HEK293 (cell line): ENCODE results near the gene CSNK1A1.

Source experiments
- EGR2 ChIP-seq: fragments of 450-650 bp; formaldehyde crosslinking; IDR thresholded peaks from 2 replicates; pipeline ENCODE4 v1.5.1; 2016; ENCODE audit warnings: low read depth, missing biosample characterization, missing genetic modification characterization
- GFI1B ChIP-seq: fragments of 450-650 bp; formaldehyde crosslinking; IDR thresholded peaks from 2 replicates; pipeline ENCODE4 v1.5.1; 2016; ENCODE audit warnings: missing biosample characterization, missing genetic modification characterization
- HIC1 ChIP-seq: fragments of 450-650 bp; formaldehyde crosslinking; IDR thresholded peaks from 2 replicates; pipeline ENCODE4 v1.5.1; 2016; ENCODE audit warnings: missing biosample characterization, missing genetic modification characterization
- IKZF3 ChIP-seq: fragments of 450-650 bp; IDR thresholded peaks from 2 replicates; pipeline ENCODE4 v1.5.0; 2018; ENCODE audit warnings: missing biosample characterization, mild to moderate bottlenecking, missing genetic modification characterization, moderate library complexity
- KLF16 ChIP-seq: fragments of 450-650 bp; formaldehyde crosslinking; IDR thresholded peaks from 2 replicates; pipeline ENCODE4 v1.5.1; 2017; ENCODE audit warnings: missing biosample characterization, missing genetic modification characterization
- KLF9 ChIP-seq: fragments of 450-650 bp; formaldehyde crosslinking; IDR thresholded peaks from 2 replicates; pipeline ENCODE4 v1.5.1; 2016; ENCODE audit warnings: missing biosample characterization, missing genetic modification characterization, low read depth
- OSR2 ChIP-seq: fragments of 450-650 bp; formaldehyde crosslinking; IDR thresholded peaks from 2 replicates; pipeline ENCODE4 v1.5.1; 2016; ENCODE audit warnings: missing biosample characterization, missing genetic modification characterization
- PRDM6 ChIP-seq: fragments of 450-650 bp; formaldehyde crosslinking; IDR thresholded peaks from 2 replicates; pipeline ENCODE4 v1.5.1; 2017; ENCODE audit warnings: missing biosample characterization, missing genetic modification characterization
- SP7 ChIP-seq: fragments of 450-650 bp; formaldehyde crosslinking; IDR thresholded peaks from 2 replicates; pipeline ENCODE4 v1.5.1; 2016; ENCODE audit warnings: missing biosample characterization, missing genetic modification characterization
- TCF7L2 ChIP-seq: IDR thresholded peaks from 2 replicates; pipeline ENCODE4 v1.6.1; 2011; ENCODE audit warnings: low read depth, mild to moderate bottlenecking, inconsistent platforms, low read length, moderate library complexity, borderline replicate concordance
- ZBTB44 ChIP-seq: fragments of 450-650 bp; IDR thresholded peaks from 2 replicates; pipeline ENCODE4 v1.5.1; 2018; ENCODE audit warnings: missing biosample characterization, mild to moderate bottlenecking, missing genetic modification characterization
- ZBTB7A ChIP-seq: fragments of 450-650 bp; formaldehyde crosslinking; IDR thresholded peaks from 2 replicates; pipeline ENCODE4 v1.5.1; 2016; ENCODE audit warnings: low read depth, missing biosample characterization, missing genetic modification characterization
- ZNF114 ChIP-seq: fragments of 450-650 bp; formaldehyde crosslinking; IDR thresholded peaks from 2 replicates; pipeline ENCODE4 v1.5.0; 2017; ENCODE audit warnings: missing biosample characterization, missing genetic modification characterization
- ZNF169 ChIP-seq: fragments of 450-650 bp; formaldehyde crosslinking; IDR thresholded peaks from 2 replicates; pipeline ENCODE4 v1.5.1; 2016; ENCODE audit warnings: missing biosample characterization, missing genetic modification characterization
- ZNF184 ChIP-seq: fragments of 450-650 bp; IDR thresholded peaks from 2 replicates; pipeline ENCODE4 v1.5.1; 2018; ENCODE audit warnings: missing biosample characterization, mild to moderate bottlenecking, missing genetic modification characterization
- ZNF24 ChIP-seq: fragments of 450-650 bp; formaldehyde crosslinking; IDR thresholded peaks from 2 replicates; pipeline ENCODE4 v1.5.1; 2016; ENCODE audit warnings: missing biosample characterization, missing genetic modification characterization
- ZNF274 ChIP-seq, 2 experiments: fragments of 200-500 bp in 1 of 2; fragments of 450-650 bp in 1 of 2; sonication (Bioruptor generic) in 1 of 2; formaldehyde crosslinking in 1 of 2; IDR thresholded peaks; 2 replicates each; pipeline versions ENCODE4 v1.5.1 to v1.6.1; 2014 to 2016; ENCODE audit warnings: borderline replicate concordance in 1 of 2, inconsistent platforms in 1 of 2, low read length in 1 of 2, missing biosample characterization in 1 of 2, missing genetic modification characterization in 1 of 2
- ZNF341 ChIP-seq: fragments of 450-650 bp; formaldehyde crosslinking; IDR thresholded peaks from 2 replicates; pipeline ENCODE4; 2016; ENCODE audit warnings: low read depth, missing biosample characterization, missing genetic modification characterization
- ZNF37A ChIP-seq: fragments of 450-650 bp; IDR thresholded peaks from 2 replicates; pipeline ENCODE4 v1.5.1; 2018; ENCODE audit warnings: missing biosample characterization, missing genetic modification characterization
- ZNF391 ChIP-seq: fragments of 450-650 bp; formaldehyde crosslinking; IDR thresholded peaks from 2 replicates; pipeline ENCODE4 v1.5.1; 2016; ENCODE audit warnings: low read depth, missing biosample characterization, missing genetic modification characterization, borderline replicate concordance
- ZNF473 ChIP-seq: fragments of 450-650 bp; formaldehyde crosslinking; IDR thresholded peaks from 2 replicates; pipeline ENCODE4 v1.5.1; 2017; ENCODE audit warnings: missing biosample characterization, missing genetic modification characterization
- ZNF510 ChIP-seq: fragments of 450-650 bp; formaldehyde crosslinking; IDR thresholded peaks from 2 replicates; pipeline ENCODE4 v1.5.1; 2018; ENCODE audit warnings: mild to moderate bottlenecking, missing genetic modification characterization, missing biosample characterization; ENCODE audit not compliant: insufficient replicate concordance
- ZNF518A ChIP-seq: fragments of 450-650 bp; formaldehyde crosslinking; conservative IDR thresholded peaks from 2 replicates; pipeline ENCODE4 v1.5.1; 2016; ENCODE audit warnings: low read depth, missing biosample characterization, missing genetic modification characterization
- ZNF558 ChIP-seq: fragments of 450-650 bp; formaldehyde crosslinking; IDR thresholded peaks from 2 replicates; pipeline ENCODE4 v1.5.1; 2016; ENCODE audit warnings: missing biosample characterization, missing genetic modification characterization
- ZNF600 ChIP-seq: fragments of 450-650 bp; formaldehyde crosslinking; IDR thresholded peaks from 2 replicates; pipeline ENCODE4 v1.5.1; 2016; ENCODE audit warnings: missing biosample characterization, missing genetic modification characterization
- ZNF623 ChIP-seq: fragments of 450-650 bp; formaldehyde crosslinking; IDR thresholded peaks from 2 replicates; pipeline ENCODE4 v1.5.1; 2016; ENCODE audit warnings: missing biosample characterization, missing genetic modification characterization
- ZNF629 ChIP-seq: fragments of 450-650 bp; formaldehyde crosslinking; IDR thresholded peaks from 2 replicates; pipeline ENCODE4 v1.5.1; 2017; ENCODE audit warnings: missing biosample characterization, missing genetic modification characterization
- ZNF692 ChIP-seq: fragments of 450-650 bp; formaldehyde crosslinking; IDR thresholded peaks from 2 replicates; pipeline ENCODE4 v1.5.1; 2016; ENCODE audit warnings: missing biosample characterization, missing genetic modification characterization
- ZNF76 ChIP-seq: fragments of 450-650 bp; formaldehyde crosslinking; IDR thresholded peaks from 2 replicates; pipeline ENCODE4; 2016; ENCODE audit warnings: low read depth, missing biosample characterization, missing genetic modification characterization, borderline replicate concordance

Gene CSNK1A1

GRCh38 chr5:149466457-149466972 lies 84.7 kb downstream of the CSNK1A1 start (continued):
- peak; percentile 69; the same call in 1 of the 2 replicates for TF ChIP-seq ZNF76 (tag by site-specific recombination)
- no peak for TF ChIP-seq ZNF518A (tag by site-specific recombination)
- no peak for TF ChIP-seq ZNF341
- TF ChIP-seq ZNF692 (tag by site-specific recombination): peak; percentile 65; the same call in 1 of the 2 replicates
- no peak for TF ChIP-seq ZNF37A
- TF ChIP-seq ZBTB44 (tag by site-specific recombination): peak; percentile 29; the same call in 1 of the 2 replicates
- TF ChIP-seq ZNF184: 0 out of 2 replicates have a peak, but pooled peaks have one; percentile 22
- no peak for TF ChIP-seq KLF16 (tag by site-specific recombination)
- peak; percentile 47 for TF ChIP-seq OSR2 (tag by site-specific recombination)
- TF ChIP-seq ZNF24: no peak; the same call in 1 of the 2 replicates
- no peak for TF ChIP-seq PRDM6 (tag by site-specific recombination)
- no peak for TF ChIP-seq ZNF473 (tag by site-specific recombination)
- TF ChIP-seq IKZF3 (tag by site-specific recombination): no peak
- no peak for TF ChIP-seq ZNF114
- peak; percentile 97 for TF ChIP-seq SP7 (tag by site-specific recombination)
- no peak for TF ChIP-seq ZNF558 (tag by site-specific recombination)
- TF ChIP-seq ZBTB7A (tag by site-specific recombination): no peak
- TF ChIP-seq KLF9 (tag by site-specific recombination): no peak
- peak; percentile 96 for TF ChIP-seq ZNF629 (tag by site-specific recombination)
- TF ChIP-seq ZNF510 (tag by site-specific recombination): no peak
- TF ChIP-seq ZNF391: no peak
- no peak for TF ChIP-seq TCF7L2
- peak; percentile 87 for TF ChIP-seq EGR2
- TF ChIP-seq ZNF169 (tag by site-specific recombination): no peak
- peak; percentile 62 for TF ChIP-seq ZNF600 (tag by site-specific recombination)
- TF ChIP-seq HIC1 (tag by site-specific recombination): peak; percentile 54; the same call in 1 of the 2 replicates
- no peak for TF ChIP-seq ZNF274 (IDR thresholded peaks at IDR 0.05; ENCODE audit: low read length)
- TF ChIP-seq ZNF274 (tag by site-specific recombination; IDR thresholded peaks at IDR 0.05; ENCODE audit: borderline replicate concordance): no peak
- TF ChIP-seq ZNF623 (tag by site-specific recombination): no peak
- TF ChIP-seq GFI1B (tag by site-specific recombination): no peak; the same call in 1 of the 2 replicates
